OCI-LY3 (cell line): ENCODE data around the gene NR1D2.

Source experiments
- CTCF ChIP-seq: fragments of 200-600, 300-600 bp; sonication (generic); IDR thresholded peaks from 2 replicates; pipeline ENCODE4 v1.5.1; 2014; ENCODE audit warnings: antibody characterized with exemption, low read length, low read depth
- EZH2phosphoT487 ChIP-seq: fragments of 200-600 bp; shearing (Covaris generic); IDR thresholded peaks from 2 replicates; pipeline ENCODE4 v1.6.1; 2018; ENCODE audit warnings: antibody characterized with exemption, mixed run types, low read depth

GRCh38 chr3:23926246-23926645, 18.8 kb upstream of the NR1D2 start:
- TF ChIP-seq CTCF, result no peak
- TF ChIP-seq EZH2phosphoT487, result no peak
